Measurements from ENCODE around the gene FANK1. TPM values are rescaled to one million over a fixed set of nuclear protein-coding genes. Genes with fewer than 3 reads are reported as not detected.
"Not testable (repeated sequence)": the region's sequence is repeated elsewhere in the genome, so short reads cannot be mapped to it uniquely, and the experiment has no call there.

FANK1 gene
- total RNA-seq, 1 donor from 2014 or later: not detected

DNA sequence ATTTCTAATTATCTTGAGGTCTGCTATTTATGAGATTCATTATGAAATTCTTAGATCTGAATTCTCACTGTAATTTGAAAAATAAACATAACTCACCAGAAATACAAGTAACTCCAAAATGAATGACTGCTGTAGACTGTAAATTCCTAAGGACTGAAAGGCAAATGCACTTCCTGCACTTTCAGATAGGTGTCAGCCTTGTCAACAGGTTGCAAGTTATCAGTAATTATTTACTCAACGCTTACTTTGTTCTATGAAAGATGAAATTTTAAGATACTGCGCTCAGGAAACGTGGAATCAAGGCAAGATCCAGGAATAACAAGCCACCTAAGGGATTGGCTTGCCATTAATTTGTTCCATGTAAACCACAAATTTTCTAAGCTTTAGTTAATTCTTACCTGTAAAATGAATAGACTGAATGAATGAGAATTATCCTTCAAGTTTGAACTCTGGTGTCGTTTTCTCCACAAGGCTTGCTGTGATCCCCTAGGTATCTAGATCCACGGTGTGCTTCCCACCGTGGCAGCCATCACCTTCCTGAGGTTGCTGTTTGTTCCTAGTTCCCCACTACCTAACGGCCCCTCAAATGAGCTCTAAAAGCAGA, 27.9 kb upstream of the FANK1 start:
- H3K27ac Mint-ChIP-seq: no peak overlapping the region
- H3K4me3 Mint-ChIP-seq: no peak overlapping the region
- no peaks in the 10 kb centered on the region for H3K9me3 Mint-ChIP-seq
- no peak for DNase-seq (ENCODE audit: low spot score)
- peaks cover 2% of the 10 kb centered on the region for H3K27me3 Mint-ChIP-seq (ENCODE audit: insufficient read depth)
- H3K36me3 Mint-ChIP-seq (ENCODE audit: low read depth): no peaks in the 10 kb centered on the region
- H3K4me1 Mint-ChIP-seq (ENCODE audit: low read depth): no peaks in the 10 kb centered on the region
- intact Hi-C loops (cut with micrococcal nuclease): no loop called here

DNA sequence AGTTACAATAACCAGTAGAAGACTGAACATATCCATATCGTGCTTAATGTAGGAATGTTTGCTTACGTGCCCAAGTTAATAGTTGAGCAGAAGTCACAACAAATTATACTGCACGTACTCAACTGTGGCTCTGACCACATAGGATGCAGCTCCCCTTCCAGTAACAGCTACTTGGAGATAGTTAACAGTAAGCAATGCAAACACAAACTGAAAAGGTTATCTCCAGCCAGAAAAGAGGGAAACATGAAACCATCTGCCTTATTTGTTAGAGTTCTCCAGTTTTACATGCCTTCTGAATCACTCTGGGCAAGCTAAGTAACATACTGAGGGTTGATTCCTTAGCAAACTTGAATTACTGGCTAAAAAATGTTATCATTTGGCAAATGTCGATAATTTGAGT, 25.0 kb upstream of the FANK1 start:
- peaks cover 2% of the 10 kb centered on the region for H3K27me3 Mint-ChIP-seq (ENCODE audit: insufficient read depth)
- no peaks in the 10 kb centered on the region for H3K4me1 Mint-ChIP-seq (ENCODE audit: low read depth)
- H3K36me3 Mint-ChIP-seq (ENCODE audit: low read depth): peaks cover 5% of the 10 kb centered on the region
- H3K4me3 Mint-ChIP-seq: no peak overlapping the region
- no peak for DNase-seq (ENCODE audit: low spot score)
- intact Hi-C loops (cut with micrococcal nuclease): no loop called here
- H3K9me3 Mint-ChIP-seq: peaks cover 5% of the 10 kb centered on the region
- H3K27ac Mint-ChIP-seq: no peak overlapping the region

DNA sequence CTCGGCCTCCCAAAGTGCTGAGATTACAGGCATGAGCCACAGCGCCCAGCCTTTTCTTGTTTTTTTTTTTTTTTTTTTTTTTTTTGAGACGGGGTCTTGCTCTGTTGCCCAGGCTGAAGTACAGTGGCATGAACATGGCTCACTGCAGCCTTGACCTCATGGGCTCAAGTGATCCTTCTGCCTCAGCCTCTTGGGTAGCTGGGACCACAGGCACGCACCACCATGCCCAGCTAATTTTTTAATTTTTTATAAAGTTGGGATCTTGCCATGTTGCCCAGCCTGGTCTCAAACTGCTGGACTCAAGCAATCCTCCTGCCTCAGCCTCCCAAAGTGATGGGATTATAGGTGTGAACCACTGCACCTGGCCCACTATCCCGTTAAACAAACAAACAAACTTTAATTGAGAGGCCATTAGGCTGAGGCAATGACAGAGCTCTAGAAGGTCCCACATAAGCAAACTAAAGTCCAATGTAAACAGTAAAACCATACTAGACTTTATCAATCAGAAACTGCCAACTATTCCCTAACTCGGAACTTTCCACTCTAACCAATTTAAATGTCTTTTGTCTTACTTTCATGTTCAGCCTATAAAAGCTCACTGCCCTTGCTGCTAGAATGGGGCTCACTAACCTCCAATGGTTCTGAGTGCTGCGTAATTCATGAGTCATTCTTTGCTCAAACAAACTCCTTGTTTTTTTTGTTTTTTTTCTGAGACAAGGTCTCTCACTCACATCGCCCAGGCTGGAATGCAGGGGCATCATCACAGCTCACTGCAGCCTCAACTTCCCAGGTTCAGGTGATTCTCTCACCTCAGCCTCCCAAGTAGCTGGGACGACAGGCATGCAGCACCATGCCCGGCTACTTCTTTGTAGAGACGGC, 17.2 kb upstream of the FANK1 start:
- no peaks in the 10 kb centered on the region for H3K4me1 Mint-ChIP-seq (ENCODE audit: low read depth)
- intact Hi-C loops (cut with micrococcal nuclease): no loop called here
- H3K9me3 Mint-ChIP-seq: peaks cover 5% of the 10 kb centered on the region
- no peak overlapping the region for H3K4me3 Mint-ChIP-seq
- H3K36me3 Mint-ChIP-seq (ENCODE audit: low read depth): peaks cover 12% of the 10 kb centered on the region
- H3K27me3 Mint-ChIP-seq (ENCODE audit: insufficient read depth): no peaks in the 10 kb centered on the region
- DNase-seq (ENCODE audit: low spot score): no peak
- no peak overlapping the region for H3K27ac Mint-ChIP-seq

DNA sequence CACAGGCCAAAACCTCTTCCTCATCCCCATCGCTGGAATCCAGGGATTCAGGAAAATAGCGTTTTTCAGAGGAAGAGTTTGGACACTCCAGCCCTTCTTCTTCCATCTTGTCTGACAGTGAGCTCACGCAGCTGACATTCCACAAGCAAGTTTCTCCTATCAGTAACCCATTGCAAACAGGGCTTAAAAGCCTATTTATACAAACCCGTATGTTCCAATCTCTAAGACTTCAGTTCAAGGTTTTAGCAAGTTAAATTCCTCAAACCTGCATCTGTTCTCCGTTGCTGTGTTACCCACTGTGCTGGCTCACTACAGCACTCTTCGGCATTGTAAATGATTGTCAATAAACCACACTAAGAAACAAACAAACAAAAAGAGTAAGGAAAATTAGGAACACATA, 15.6 kb upstream of the FANK1 start:
- H3K4me3 Mint-ChIP-seq: no peak overlapping the region
- no peak overlapping the region for H3K27ac Mint-ChIP-seq
- H3K4me1 Mint-ChIP-seq (ENCODE audit: low read depth): no peaks in the 10 kb centered on the region
- DNase-seq (ENCODE audit: low spot score): no peak
- H3K36me3 Mint-ChIP-seq (ENCODE audit: low read depth): peaks cover 11% of the 10 kb centered on the region
- no peaks in the 10 kb centered on the region for H3K27me3 Mint-ChIP-seq (ENCODE audit: insufficient read depth)
- peaks cover under 1% of the 10 kb centered on the region for H3K9me3 Mint-ChIP-seq
- intact Hi-C loops (cut with micrococcal nuclease): no loop called here

DNA sequence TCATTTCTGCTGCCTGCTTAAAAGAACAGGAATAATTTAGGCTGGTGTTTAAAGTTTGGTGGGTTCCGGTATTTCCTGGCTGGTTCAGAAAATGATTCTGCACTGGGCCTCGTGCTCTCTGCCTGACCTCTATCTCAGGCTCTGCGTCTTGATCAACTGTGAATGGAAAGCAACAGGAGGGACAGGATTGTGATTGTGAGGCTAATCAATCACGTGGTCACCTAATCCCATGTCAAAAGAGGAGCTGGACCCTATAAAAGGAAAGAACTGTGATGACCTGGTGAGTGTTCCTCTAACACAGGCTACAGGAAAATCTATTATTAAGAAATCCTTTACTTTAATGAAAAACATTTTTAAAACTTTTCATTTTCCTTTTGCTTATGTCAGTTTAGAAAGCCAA, 15.2 kb upstream of the FANK1 start, which contains the start of gene DHX32:
Gene DHX32, minus strand, starts transcription at position 101 of the 400 bp plus-strand sequence. CDS start 468 bp downstream, outside the sequence.
- intact Hi-C loops (cut with micrococcal nuclease): no loop called here
- DNase-seq (ENCODE audit: low spot score): no peak
- Mint-ChIP-seq H3K27ac (no peak within 1 kb of the TSS), H3K27me3 (ENCODE audit: insufficient read depth) (no peaks in the 10 kb centered on the region), H3K4me1 (ENCODE audit: low read depth) (no peaks in the 10 kb centered on the region), H3K4me3 (no peak within 1 kb of the TSS), H3K9me3 (no peaks in the 10 kb centered on the region), H3K36me3 (ENCODE audit: low read depth) (peaks cover 9% of the 10 kb centered on the region)

DNA sequence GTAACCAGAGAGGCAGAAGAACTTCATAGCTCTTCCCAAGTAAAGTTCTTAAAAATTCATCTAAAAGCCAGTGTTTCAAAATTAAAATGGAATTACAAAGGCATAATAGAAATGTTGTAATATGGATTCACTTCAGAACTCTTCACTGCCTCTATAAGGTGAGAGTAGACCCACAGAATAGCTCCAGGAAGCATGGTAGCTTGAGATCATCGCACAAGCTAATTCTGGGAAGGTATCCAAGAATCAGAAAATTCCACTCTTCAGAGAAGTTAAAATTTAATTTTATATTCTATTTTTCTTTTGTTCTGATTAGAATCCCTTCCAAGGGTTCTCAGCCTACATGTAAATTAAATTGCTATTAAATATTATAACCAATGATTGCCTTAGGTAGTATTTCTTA, 13.8 kb upstream of the FANK1 start:
- intact Hi-C loops (cut with micrococcal nuclease): no loop called here
- H3K4me1 Mint-ChIP-seq (ENCODE audit: low read depth): no peaks in the 10 kb centered on the region
- no peak for DNase-seq (ENCODE audit: low spot score)
- H3K9me3 Mint-ChIP-seq: no peaks in the 10 kb centered on the region
- peaks cover 6% of the 10 kb centered on the region for H3K36me3 Mint-ChIP-seq (ENCODE audit: low read depth)
- no peak overlapping the region for H3K4me3 Mint-ChIP-seq
- no peaks in the 10 kb centered on the region for H3K27me3 Mint-ChIP-seq (ENCODE audit: insufficient read depth)
- H3K27ac Mint-ChIP-seq: no peak overlapping the region

DNA sequence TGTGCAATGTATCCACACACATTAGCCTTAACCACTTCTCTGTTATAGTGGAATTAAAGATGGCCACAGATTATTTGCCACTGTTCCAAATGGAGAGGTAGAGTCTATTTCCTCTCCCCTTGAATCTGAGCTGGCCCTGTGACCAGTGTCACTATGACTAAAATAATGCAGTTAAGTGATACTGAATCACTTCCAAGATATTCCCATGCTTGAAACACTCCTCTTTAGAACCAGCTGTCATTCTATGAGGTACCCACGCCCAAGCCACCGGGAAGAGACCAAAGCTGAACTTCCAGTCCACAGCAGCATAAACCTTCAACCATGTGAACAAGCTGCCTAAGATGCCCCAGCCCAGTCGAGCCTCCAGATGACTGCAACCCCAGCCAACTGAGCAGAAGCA, 13.2 kb upstream of the FANK1 start:
- no peaks in the 10 kb centered on the region for H3K27me3 Mint-ChIP-seq (ENCODE audit: insufficient read depth)
- intact Hi-C loops (cut with micrococcal nuclease): no loop called here
- H3K36me3 Mint-ChIP-seq (ENCODE audit: low read depth): peaks cover 6% of the 10 kb centered on the region
- H3K4me1 Mint-ChIP-seq (ENCODE audit: low read depth): no peaks in the 10 kb centered on the region
- no peaks in the 10 kb centered on the region for H3K9me3 Mint-ChIP-seq
- no peak overlapping the region for H3K4me3 Mint-ChIP-seq
- no peak for DNase-seq (ENCODE audit: low spot score)
- H3K27ac Mint-ChIP-seq: no peak overlapping the region

DNA sequence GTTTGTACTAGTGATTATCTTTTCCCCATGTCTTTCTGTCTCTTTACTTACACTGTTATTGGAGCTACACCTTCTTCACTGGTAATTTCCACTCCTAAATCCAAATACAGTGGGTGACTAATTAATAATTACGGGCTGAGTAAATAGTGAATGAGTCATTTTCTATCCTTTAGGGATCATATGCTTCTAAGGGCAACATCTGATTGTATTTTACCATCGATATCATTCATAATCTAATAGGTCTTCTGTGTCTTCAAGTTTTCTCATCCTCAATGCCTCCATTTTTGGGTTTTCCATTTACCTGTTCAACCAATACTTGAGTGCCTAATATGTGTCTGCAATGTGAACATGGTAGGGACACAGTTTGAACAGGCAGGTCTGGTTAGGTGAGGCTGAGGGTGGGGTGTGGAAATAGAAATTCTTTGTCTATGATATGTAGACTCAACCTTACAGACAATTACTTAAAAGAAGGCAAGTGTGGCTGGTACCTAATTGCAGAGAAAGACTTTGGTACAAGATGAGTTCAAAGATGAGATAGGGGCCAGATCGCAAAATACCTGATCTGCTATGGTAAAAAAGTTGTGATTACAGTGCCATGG, 9.4 kb upstream of the FANK1 start:
- H3K4me3 Mint-ChIP-seq: no peak overlapping the region
- H3K9me3 Mint-ChIP-seq: no peaks in the 10 kb centered on the region
- H3K27ac Mint-ChIP-seq: no peak overlapping the region
- intact Hi-C loops (cut with micrococcal nuclease): no loop called here
- peaks cover 2% of the 10 kb centered on the region for H3K36me3 Mint-ChIP-seq (ENCODE audit: low read depth)
- H3K4me1 Mint-ChIP-seq (ENCODE audit: low read depth): no peaks in the 10 kb centered on the region
- no peak for DNase-seq (ENCODE audit: low spot score)
- H3K27me3 Mint-ChIP-seq (ENCODE audit: insufficient read depth): no peaks in the 10 kb centered on the region

DNA sequence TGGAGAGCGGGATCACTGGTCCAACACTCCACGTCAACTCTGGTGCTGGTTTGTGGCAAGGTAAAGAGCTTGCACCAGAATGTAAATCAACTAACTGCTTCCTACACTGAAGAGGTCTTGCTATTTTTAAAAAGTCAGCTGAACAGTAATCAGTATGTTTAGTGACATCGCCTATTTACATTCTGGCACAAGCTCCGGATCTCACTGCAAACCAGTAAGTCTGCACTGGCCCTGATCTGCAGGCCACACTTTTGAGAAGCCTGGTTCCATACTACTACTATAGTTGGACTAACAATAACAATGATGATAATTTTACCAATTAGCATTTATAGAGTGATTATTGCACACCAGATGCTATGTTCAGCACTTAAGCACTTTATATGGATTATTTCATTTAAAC, 6.9 kb upstream of the FANK1 start:
- intact Hi-C loops (cut with micrococcal nuclease); H3K4me3 Mint-ChIP-seq; H3K4me1 Mint-ChIP-seq (ENCODE audit: low read depth); H3K9me3 Mint-ChIP-seq; H3K27me3 Mint-ChIP-seq (ENCODE audit: insufficient read depth); H3K36me3 Mint-ChIP-seq (ENCODE audit: low read depth); DNase-seq (ENCODE audit: low spot score); H3K27ac Mint-ChIP-seq: not testable (repeated sequence)

DNA sequence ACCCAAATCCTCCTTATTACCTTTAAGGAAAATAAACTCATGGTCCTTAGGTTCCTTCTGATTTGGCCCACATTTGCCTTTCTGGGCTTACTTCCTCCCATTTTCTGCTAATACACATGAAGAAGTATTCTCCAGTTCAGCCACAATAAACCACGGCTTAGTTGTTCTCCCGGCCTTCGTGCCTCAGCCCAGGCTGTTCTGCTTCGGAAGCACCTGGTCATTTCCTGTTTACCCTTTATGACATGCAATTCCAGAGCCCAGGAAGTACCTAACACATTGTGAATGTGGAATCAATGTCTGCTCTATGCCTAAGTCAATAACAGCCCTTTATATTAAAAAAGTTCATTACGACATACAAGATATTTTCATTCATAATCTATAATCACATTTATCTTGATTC, 4.0 kb upstream of the FANK1 start:
- H3K9me3 Mint-ChIP-seq; DNase-seq (ENCODE audit: low spot score); H3K4me3 Mint-ChIP-seq; H3K27ac Mint-ChIP-seq; H3K36me3 Mint-ChIP-seq (ENCODE audit: low read depth); intact Hi-C loops (cut with micrococcal nuclease): not testable (repeated sequence)
- Mint-ChIP-seq H3K27me3 (ENCODE audit: insufficient read depth) (peaks cover 24% of the 10 kb centered on the region), H3K4me1 (ENCODE audit: low read depth) (peaks cover 15% of the 10 kb centered on the region)

DNA sequence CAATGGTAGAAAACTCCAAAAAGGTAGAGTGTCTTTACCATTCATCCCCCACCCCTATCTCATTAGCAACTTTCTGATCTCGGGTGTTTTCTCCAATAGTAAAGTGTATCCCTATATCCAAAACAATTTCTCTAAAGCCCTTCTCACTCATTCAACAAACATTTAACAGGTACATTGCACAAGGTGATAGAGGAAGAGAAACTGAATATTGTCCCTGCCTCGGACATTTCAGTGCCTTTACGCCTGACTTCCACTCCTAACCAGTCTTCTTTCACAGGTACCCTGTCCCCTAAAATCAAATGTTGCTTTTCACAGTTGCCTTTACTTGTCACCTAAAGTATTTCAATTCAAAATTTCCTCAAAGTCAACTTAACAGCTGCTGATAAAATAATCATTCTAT, 2.2 kb upstream of the FANK1 start:
- H3K36me3 Mint-ChIP-seq (ENCODE audit: low read depth); intact Hi-C loops (cut with micrococcal nuclease); H3K9me3 Mint-ChIP-seq; DNase-seq (ENCODE audit: low spot score); H3K4me3 Mint-ChIP-seq; H3K27ac Mint-ChIP-seq: not testable (repeated sequence)
- H3K27me3 Mint-ChIP-seq (ENCODE audit: insufficient read depth): peaks cover 32% of the 10 kb centered on the region
- peaks cover 16% of the 10 kb centered on the region for H3K4me1 Mint-ChIP-seq (ENCODE audit: low read depth)

DNA sequence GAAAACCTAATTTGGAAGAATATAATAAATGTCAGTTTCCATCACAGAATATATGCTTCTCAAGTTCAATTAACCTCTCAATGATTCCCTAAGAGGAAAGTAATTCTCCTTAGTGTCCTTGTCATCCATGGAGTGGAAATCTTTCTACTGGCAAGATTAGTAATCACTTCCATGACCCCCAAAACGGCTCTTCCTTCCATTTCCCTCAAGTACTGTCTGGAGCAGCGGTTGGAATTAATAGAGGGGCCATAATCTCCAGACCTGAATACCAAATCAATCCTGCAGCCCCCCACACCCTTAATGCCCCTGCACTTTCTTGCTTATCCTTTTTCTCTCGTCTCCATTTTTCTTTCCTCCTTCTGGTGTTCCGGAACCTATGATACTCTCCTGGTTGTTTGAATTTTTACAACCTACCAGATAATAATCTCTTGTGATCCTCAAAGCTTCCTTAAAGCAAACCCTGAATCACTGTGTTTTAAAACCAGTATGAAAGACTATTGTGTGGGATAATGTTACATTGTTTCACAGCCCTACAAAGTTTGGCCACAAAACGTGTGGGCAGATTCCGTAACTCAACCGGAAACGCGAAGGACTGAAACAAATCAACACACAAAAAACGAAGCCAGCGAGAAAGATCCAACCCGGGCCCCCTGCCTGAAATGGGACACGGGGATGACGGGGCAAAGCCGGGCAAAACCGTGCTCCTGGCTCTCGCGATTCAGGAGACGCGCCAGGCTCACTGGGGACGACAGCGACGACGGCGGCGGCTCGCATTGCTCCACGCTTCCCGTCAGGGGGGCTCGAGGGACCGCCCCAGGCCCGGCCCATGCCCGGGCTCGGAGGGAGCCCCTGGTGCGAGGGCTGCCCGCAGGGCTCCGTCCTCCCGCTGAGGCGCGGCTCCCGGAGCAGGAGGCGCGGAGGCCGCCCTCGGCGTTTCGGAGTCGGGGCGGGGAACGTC, 955 bp upstream of the FANK1 start:
- intact Hi-C loops (cut with micrococcal nuclease): loop anchor here (1.0 kb wide), 2 partner anchors 72 to 176 kb away; partner anchors contain the start of genes BCCIP, EDRF1 and UROS
- Mint-ChIP-seq H3K4me3 (peak overlapping the region; percentile 88), H3K27ac (peak overlapping the region; percentile 82), H3K4me1 (ENCODE audit: low read depth) (peaks cover 16% of the 10 kb centered on the region), H3K27me3 (ENCODE audit: insufficient read depth) (peaks cover 37% of the 10 kb centered on the region)
- DNase-seq (ENCODE audit: low spot score): peak; percentile 20
- not testable (repeated sequence) for H3K36me3 Mint-ChIP-seq (ENCODE audit: low read depth); H3K9me3 Mint-ChIP-seq
